NCI-H2227 (cell line): ENCODE results near the gene PROSER2.
"Not testable (repeated sequence)": the region's sequence is repeated elsewhere in the genome, so short reads cannot be mapped to it uniquely, and the experiment has no call there.

Experiments
- DNase-seq: peaks from one replicate; lab custom pipeline; 2025; ENCODE audit not compliant: unreplicated experiment; lab: John Stamatoyannopoulos, UW

PROSER2 gene

GRCh38 chr10:11884706-11885423 is 61.7 kb downstream of the PROSER2 start:
- no peak for DNase-seq

GRCh38 chr10:11885437-11886137 is 62.4 kb downstream of the PROSER2 start:
- DNase-seq, result no peak

- DNase-seq, result no peak
Measured at GRCh38 chr10:11886138-11886474, 63.0 kb downstream of the PROSER2 start.

- DNase-seq, result no peak
Measured at GRCh38 chr10:11886851-11887250, 63.7 kb downstream of the PROSER2 start.

GRCh38 chr10:11887381-11888227 is 64.4 kb downstream of the PROSER2 start:
- DNase-seq, result no peak

GRCh38 chr10:11889263-11889662 is 66.1 kb downstream of the PROSER2 start:
- DNase-seq, result not testable (repeated sequence)

- DNase-seq, result no peak
Measured at GRCh38 chr10:11891776-11892486, 68.8 kb downstream of the PROSER2 start.

GRCh38 chr10:11893749-11894278 is 70.7 kb downstream of the PROSER2 start:
- no peak for DNase-seq

- DNase-seq, result no peak
Measured at GRCh38 chr10:11894381-11895107, 71.4 kb downstream of the PROSER2 start.

GRCh38 chr10:11895108-11895466 is 71.9 kb downstream of the PROSER2 start:
- no peak for DNase-seq

GRCh38 chr10:11895598-11895997 is 72.4 kb downstream of the PROSER2 start:
- no peak for DNase-seq

GRCh38 chr10:11896549-11897200 is 73.5 kb downstream of the PROSER2 start:
- no peak for DNase-seq

GRCh38 chr10:11898033-11898371 is 74.8 kb downstream of the PROSER2 start:
- DNase-seq, result no peak

- no peak for DNase-seq
Measured at GRCh38 chr10:11898372-11899066, 75.4 kb downstream of the PROSER2 start.

GRCh38 chr10:11899067-11899876 is 76.1 kb downstream of the PROSER2 start:
- DNase-seq, result no peak

- no peak for DNase-seq
Measured at GRCh38 chr10:11901036-11901301, 77.8 kb downstream of the PROSER2 start.

GRCh38 chr10:11901454-11901832 is 78.3 kb downstream of the PROSER2 start:
- no peak for DNase-seq

- DNase-seq, result no peak
Measured at GRCh38 chr10:11901833-11902475, 78.8 kb downstream of the PROSER2 start.
